ENCODE measurements around the gene RAD21L1.

RAD21L1 gene

DNA sequence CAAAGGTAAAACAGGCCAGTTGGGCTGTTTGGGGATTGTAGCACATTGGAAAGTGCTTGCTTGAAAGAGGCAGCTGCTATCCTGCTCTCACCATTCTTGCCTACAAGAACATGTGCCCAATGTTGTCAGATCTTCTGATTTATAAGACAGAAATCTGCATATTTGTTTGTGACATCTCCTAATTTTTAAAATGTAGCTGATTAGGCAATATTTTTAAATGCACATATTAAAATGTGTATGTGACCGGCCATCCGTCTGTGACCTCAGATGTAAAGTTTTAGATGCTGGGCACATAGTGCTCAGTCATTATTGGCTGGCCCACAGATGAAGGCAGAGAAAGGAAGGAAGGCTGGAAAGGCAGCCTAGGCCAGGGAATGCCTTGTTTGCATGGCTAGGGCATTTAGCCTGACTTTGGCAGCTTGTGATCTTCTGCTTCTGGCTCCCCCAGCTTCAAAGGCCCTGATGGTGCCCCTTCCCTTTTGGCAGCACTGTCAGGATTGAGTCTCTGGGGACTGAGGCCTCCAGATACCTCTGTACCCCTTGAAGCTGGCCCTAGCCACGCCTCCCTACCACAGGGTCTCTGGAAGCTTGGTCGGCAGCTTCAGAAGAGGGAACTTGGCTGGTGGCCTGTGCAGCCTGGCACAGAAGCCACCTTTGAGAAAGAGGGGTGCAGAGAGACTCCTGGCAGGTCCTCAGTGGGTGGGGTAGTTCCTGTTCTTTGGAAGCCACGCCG lies 46.7 kb downstream of the RAD21L1 start:
- Mint-ChIP-seq H3K4me3 (no peak overlapping the region), H3K9me3 (no peaks in the 10 kb centered on the region), H3K4me1 (peaks cover 33% of the 10 kb centered on the region), H3K27ac (no peak overlapping the region), H3K27me3 (ENCODE audit: low read depth) (peaks cover 8% of the 10 kb centered on the region), H3K36me3 (ENCODE audit: low read depth) (no peaks in the 10 kb centered on the region)
- TF ChIP-seq, protein P1, sequence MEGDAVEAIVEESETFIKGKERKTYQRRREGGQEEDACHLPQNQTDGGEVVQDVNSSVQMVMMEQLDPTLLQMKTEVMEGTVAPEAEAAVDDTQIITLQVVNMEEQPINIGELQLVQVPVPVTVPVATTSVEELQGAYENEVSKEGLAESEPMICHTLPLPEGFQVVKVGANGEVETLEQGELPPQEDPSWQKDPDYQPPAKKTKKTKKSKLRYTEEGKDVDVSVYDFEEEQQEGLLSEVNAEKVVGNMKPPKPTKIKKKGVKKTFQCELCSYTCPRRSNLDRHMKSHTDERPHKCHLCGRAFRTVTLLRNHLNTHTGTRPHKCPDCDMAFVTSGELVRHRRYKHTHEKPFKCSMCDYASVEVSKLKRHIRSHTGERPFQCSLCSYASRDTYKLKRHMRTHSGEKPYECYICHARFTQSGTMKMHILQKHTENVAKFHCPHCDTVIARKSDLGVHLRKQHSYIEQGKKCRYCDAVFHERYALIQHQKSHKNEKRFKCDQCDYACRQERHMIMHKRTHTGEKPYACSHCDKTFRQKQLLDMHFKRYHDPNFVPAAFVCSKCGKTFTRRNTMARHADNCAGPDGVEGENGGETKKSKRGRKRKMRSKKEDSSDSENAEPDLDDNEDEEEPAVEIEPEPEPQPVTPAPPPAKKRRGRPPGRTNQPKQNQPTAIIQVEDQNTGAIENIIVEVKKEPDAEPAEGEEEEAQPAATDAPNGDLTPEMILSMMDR (IDR thresholded peaks at IDR 0.05; ENCODE audit: unreplicated experiment in 3 of 3): no peak

DNA sequence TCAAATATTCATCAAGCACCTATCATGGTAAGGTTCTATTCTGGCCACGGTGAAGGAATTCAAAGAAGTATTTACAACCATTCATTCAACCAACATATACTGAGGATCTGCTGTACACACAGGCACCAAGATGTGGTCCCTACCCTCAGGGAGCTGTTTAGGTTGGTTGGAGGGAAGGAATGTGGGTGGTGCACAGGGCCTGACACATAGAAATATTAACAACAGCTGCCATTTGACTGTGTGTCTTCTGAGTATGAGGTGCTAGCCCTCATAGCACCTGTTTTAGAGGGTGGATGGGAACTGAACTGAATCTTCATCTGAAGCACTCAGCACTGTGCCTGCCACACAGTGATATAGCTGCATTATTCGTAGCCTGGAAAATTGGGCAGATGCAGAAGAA lies 47.5 kb downstream of the RAD21L1 start:
- Mint-ChIP-seq H3K4me1 (peaks cover 29% of the 10 kb centered on the region), H3K36me3 (ENCODE audit: low read depth) (no peaks in the 10 kb centered on the region), H3K9me3 (no peaks in the 10 kb centered on the region), H3K27ac (peak overlapping the region in 1 of 3 experiments; percentile 50), H3K27me3 (ENCODE audit: low read depth) (peaks cover 8% of the 10 kb centered on the region), H3K4me3 (no peak overlapping the region)
- TF ChIP-seq, protein P1 (IDR thresholded peaks at IDR 0.05; ENCODE audit: unreplicated experiment in 3 of 3): no peak

DNA sequence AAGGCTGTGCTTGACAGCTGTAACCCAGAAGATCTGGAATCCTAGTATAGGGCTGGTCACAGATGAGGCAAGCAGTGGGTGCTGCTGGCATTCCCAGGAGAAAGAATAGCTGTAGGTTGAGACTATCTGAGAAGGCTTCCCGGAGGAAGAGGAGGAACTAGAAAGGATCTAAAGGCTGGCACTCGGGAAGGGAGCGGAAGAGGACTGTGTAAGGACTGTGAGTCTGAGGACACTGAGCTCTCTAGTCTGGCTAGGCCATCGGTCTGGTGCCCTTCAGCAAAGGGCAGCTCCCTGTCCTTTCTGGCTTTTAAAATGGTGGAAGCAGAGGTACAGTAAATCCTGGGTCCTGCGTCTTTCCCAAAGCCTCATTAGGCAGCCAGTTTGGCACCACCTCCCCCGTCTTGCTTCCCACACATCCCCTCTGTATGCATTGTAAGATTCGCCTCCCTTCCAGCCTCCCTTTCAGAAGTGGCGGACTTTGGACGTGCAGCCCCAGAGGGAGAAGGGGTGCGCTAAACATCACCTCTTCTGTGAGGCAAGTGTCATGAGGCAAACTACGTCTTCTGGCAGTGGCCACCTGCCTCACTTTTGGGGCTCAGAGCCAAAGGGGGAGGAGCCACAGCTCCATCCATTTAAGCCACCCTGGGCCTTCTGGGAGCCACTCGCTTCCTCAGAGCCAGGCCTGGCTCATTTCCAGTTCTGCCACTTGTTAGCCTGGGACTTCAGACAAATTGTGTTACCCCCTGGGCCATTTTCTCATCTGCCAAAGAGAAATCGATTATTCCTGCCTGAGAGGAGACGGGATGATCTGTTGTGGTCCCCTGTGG lies 48.9 kb downstream of the RAD21L1 start:
- Mint-ChIP-seq H3K36me3 (ENCODE audit: low read depth) (no peaks in the 10 kb centered on the region), H3K9me3 (no peaks in the 10 kb centered on the region), H3K27ac (no peak overlapping the region), H3K4me3 (no peak overlapping the region), H3K4me1 (peaks cover 26% of the 10 kb centered on the region), H3K27me3 (ENCODE audit: low read depth) (peaks cover 4% of the 10 kb centered on the region)
- TF ChIP-seq, protein P1 (IDR thresholded peaks at IDR 0.05; ENCODE audit: unreplicated experiment in 3 of 3): no peak

DNA sequence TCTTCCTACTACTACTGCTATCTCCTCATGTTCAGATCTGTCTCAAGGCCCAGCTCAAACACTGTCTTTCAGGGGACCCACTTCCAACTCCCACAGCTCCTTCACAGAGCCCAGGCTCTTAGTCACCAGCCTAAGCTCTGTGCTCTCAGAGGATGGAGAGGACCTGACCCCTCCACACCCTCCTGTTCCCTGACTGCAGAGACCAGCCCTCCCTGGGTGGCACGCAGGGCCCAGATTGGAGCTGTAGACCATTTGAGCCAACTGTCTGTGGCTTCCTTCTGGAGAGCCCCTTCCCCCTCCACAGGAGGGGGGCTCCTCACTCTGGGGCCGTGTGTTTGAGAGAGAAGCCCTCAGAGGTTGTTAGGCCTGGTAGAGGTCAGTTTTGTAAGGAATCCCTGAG lies 50.1 kb downstream of the RAD21L1 start:
- TF ChIP-seq, protein P1 (IDR thresholded peaks at IDR 0.05; ENCODE audit: unreplicated experiment in 3 of 3): no peak
- Mint-ChIP-seq H3K27ac (no peak overlapping the region), H3K27me3 (ENCODE audit: low read depth) (peaks cover 4% of the 10 kb centered on the region), H3K9me3 (no peaks in the 10 kb centered on the region), H3K36me3 (ENCODE audit: low read depth) (no peaks in the 10 kb centered on the region), H3K4me1 (peaks cover 26% of the 10 kb centered on the region), H3K4me3 (no peak overlapping the region)

DNA sequence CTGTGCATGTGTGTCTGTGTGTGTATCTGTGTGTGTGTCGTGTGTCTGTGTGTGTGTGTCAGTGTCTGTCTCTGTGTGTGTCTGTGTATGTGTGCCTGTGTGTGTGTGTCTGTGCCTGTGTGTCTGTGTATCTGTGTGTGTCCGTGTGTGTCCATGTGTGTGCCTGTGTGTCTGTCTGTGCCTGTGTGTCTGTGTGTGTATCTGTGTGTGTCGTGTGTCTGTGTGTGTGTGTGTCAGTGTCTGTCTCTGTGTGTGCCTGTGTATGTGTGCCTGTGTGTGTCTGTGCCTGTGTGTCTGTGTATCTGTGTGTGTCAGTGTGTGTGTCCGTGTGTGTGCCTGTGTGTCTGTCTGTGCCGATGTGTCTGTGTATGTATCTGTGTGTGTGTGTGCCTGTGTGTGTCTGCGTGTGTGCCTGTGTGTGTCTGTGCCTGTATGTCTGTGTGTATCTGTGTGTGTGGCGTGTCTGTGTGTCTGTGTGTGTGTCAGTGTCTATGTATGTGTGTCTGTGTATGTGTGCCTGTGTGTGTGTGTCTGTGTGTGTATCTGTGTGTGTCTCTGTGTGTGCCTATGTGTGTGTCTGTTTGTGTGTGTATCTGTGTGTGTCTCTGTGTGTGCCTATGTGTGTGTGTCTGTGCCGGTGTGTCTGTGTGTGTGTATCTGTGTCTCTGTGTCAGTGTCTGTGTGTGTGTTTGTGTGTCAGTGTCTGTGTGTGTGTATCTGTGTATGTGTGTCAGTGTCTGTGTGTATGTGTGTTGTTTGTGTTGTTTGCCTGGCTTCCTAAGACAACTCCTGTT lies 51.9 kb downstream of the RAD21L1 start:
- Mint-ChIP-seq H3K4me3 (no peak overlapping the region), H3K27me3 (ENCODE audit: low read depth) (peaks cover 4% of the 10 kb centered on the region), H3K36me3 (ENCODE audit: low read depth) (no peaks in the 10 kb centered on the region), H3K4me1 (peaks cover 15% of the 10 kb centered on the region), H3K9me3 (no peaks in the 10 kb centered on the region), H3K27ac (no peak overlapping the region)
- TF ChIP-seq, protein P1 (IDR thresholded peaks at IDR 0.05; ENCODE audit: unreplicated experiment in 3 of 3): no peak
